Naive thymus-derived CD4-positive, alpha-beta T cell (primary cell): ENCODE measurements around the gene MEIOB. TPM values are rescaled to one million over a fixed set of nuclear protein-coding genes. Genes with fewer than 3 reads are reported as not detected.

Source experiments
- ATAC-seq: fragments of 150-1000 bp; cut with Tn5 transposase; 2 replicates; pipeline ENCODE4 v1.10.0; 2021; ENCODE audit warnings: mild to moderate bottlenecking, moderate library complexity
- CTCF ChIA-PET: fragments of 350-600 bp; sonication (Branson Sonifier 250); formaldehyde crosslinking; loops from one replicate; lab custom pipeline; 2021; ENCODE audit warnings: antibody characterized with exemption; lab: Charles Lee
- POLR2A ChIA-PET: fragments of 350-600 bp; sonication (Branson Sonifier 250); formaldehyde crosslinking; loops from one replicate; lab custom pipeline; 2021; ENCODE audit warnings: antibody characterized with exemption, inconsistent platforms; lab: Charles Lee
- DNase-seq, 9 donors: peaks; one replicate each; pipeline versions ENCODE4 v3.0.0 to v3.0.0-alpha.2; 2020 to 2022; ENCODE audit warnings: mixed read lengths in 1 of 9
- H3K27ac ChIP-seq: one replicate; pipeline ENCODE4 v1.7.0; 2013; ENCODE audit warnings: mild to moderate bottlenecking, low read depth, low read length, moderate library complexity
- H3K27me3 ChIP-seq, 2 donors: one replicate each; pipeline ENCODE4 v1.7.0; 2013; ENCODE audit warnings: low read length in 2 of 2, mild to moderate bottlenecking in 2 of 2, moderate library complexity in 2 of 2; ENCODE audit not compliant: control insufficient read depth in 2 of 2, insufficient read depth in 2 of 2
- H3K36me3 ChIP-seq, 3 experiments: 1 replicate in 2 of 3; 2 replicates in 1 of 3; pipeline ENCODE4 v1.7.0; 2013; ENCODE audit warnings: low read length in 3 of 3, mild to moderate bottlenecking in 3 of 3, moderate library complexity in 1 of 3; ENCODE audit not compliant: insufficient read depth in 3 of 3, control insufficient read depth in 2 of 3
- H3K4me1 ChIP-seq, 2 donors: one replicate each; pipeline ENCODE4 v1.7.0; 2013; ENCODE audit warnings: low read length in 2 of 2, mild to moderate bottlenecking in 2 of 2, moderate library complexity in 1 of 2; ENCODE audit not compliant: control insufficient read depth in 2 of 2, insufficient read depth in 2 of 2
- H3K4me3 ChIP-seq: 2 replicates; pipeline ENCODE4 v1.7.0; 2013; ENCODE audit warnings: mild to moderate bottlenecking, low read length
- H3K9me3 ChIP-seq, 3 experiments: 1 replicate in 2 of 3; 2 replicates in 1 of 3; pipeline ENCODE4 v1.7.0; 2013; ENCODE audit warnings: low read length in 3 of 3; ENCODE audit not compliant: control insufficient read depth in 2 of 3
- H3K27ac Mint-ChIP-seq, 9 donors: one replicate each; pipeline ENCODE4 v1.8.0; 2020 to 2022; ENCODE audit warnings: mixed read lengths in 9 of 9, mild to moderate bottlenecking in 8 of 9, moderate library complexity in 5 of 9, inconsistent platforms in 2 of 9
- H3K27me3 Mint-ChIP-seq, 5 donors: one replicate each; pipeline ENCODE4 v1.8.0; 2021 to 2022; ENCODE audit warnings: mixed read lengths in 5 of 5, mild to moderate bottlenecking in 1 of 5
- H3K36me3 Mint-ChIP-seq, 5 donors: one replicate each; pipeline ENCODE4 v1.8.0; 2020 to 2022; ENCODE audit warnings: mixed read lengths in 5 of 5, mild to moderate bottlenecking in 3 of 5, inconsistent platforms in 1 of 5
- H3K4me1 Mint-ChIP-seq, 7 donors: one replicate each; pipeline ENCODE4 v1.8.0; 2020 to 2022; ENCODE audit warnings: mixed read lengths in 7 of 7, mild to moderate bottlenecking in 3 of 7, inconsistent platforms in 1 of 7
- H3K4me3 Mint-ChIP-seq, 10 donors: one replicate each; pipeline ENCODE4 v1.8.0; 2020 to 2022; ENCODE audit warnings: mild to moderate bottlenecking in 10 of 10, mixed read lengths in 10 of 10, moderate library complexity in 6 of 10, inconsistent platforms in 2 of 10
- H3K9me3 Mint-ChIP-seq, 11 donors: one replicate each; pipeline ENCODE4 v1.8.0; 2020 to 2022; ENCODE audit warnings: mixed read lengths in 11 of 11, mild to moderate bottlenecking in 4 of 11, inconsistent platforms in 1 of 11, moderate library complexity in 1 of 11
- intact Hi-C, 2 donors: fragments of 100-400 bp; cut with micrococcal nuclease; formaldehyde crosslinking; loops; one replicate each; pipeline ENCODE4 v1.15.1; 2023
- polyA plus RNA-seq, 2 donors: library from polyadenylated mRNA; unstranded; fragments of 300-500 nt; fragmentation: Illumina TruSeq; gene quantifications; one replicate each; pipeline ENCODE4 v1.2.3, GENCODE V29; 2021
- total RNA-seq, 6 experiments: library from RNA in 5 of 6; stranded (reverse) in 5 of 6; gene quantifications; 1 replicate in 5 of 6; 2 replicates in 1 of 6; pipeline ENCODE4 v1.2.3 and lab custom pipeline; 2021 to 2026

Gene MEIOB
- total and polyA plus RNA-seq, 7 experiments from 2014 or later: not detected

DNA sequence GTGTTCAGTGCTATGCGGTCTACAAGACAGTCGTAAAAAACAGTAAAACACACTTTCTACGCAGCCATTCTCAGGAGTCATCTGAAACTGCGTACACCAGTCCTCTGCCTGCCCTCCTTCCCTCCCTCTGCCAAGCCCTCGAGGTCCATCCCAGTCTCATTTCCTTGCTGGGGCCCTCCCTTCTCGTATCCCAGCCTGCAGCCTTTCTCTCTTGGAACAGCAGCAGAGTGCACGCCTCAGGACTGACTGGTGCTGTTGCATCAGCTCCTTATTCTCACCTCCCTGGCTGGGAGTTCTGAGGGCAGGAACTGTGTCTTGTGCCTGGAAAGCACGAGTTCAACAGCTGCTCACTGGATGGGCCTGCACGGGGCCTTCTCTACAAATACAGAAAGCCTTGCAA lies 32.4 kb downstream of the MEIOB start:
- ATAC-seq: no peak
- no peak overlapping the region for H3K4me3 ChIP-seq
- H3K27me3 ChIP-seq: no peaks in the 10 kb centered on the region
- Mint-ChIP-seq H3K9me3 (no peaks in the 10 kb centered on the region), H3K36me3 (no peaks in the 10 kb centered on the region), H3K27ac (no peak overlapping the region), H3K4me1 (no peaks in the 10 kb centered on the region), H3K27me3 (no peaks in the 10 kb centered on the region), H3K4me3 (no peak overlapping the region)
- ChIA-PET POLR2A (no interaction called here), CTCF (no interaction called here)
- no peaks in the 10 kb centered on the region for H3K9me3 ChIP-seq
- H3K27ac ChIP-seq: no peak overlapping the region
- H3K36me3 ChIP-seq: no peaks in the 10 kb centered on the region
- H3K4me1 ChIP-seq: no peaks in the 10 kb centered on the region
- intact Hi-C loops: no loop called here
- DNase-seq: no peak

- H3K36me3 ChIP-seq: no peaks in the 10 kb centered on the region
- DNase-seq (no peak), ATAC-seq (no peak)
- peaks cover 2 to 19% (median 12%) of the 10 kb centered on the region in 7 donors for H3K4me1 Mint-ChIP-seq
- peaks cover 0 to 7% (median 0%) of the 10 kb centered on the region in 5 donors for H3K36me3 Mint-ChIP-seq
- no peak overlapping the region for H3K27ac ChIP-seq
- H3K27me3 Mint-ChIP-seq: no peaks in the 10 kb centered on the region
- intact Hi-C loops: no loop called here
- H3K27me3 ChIP-seq: no peaks in the 10 kb centered on the region
- no peaks in the 10 kb centered on the region for H3K9me3 ChIP-seq
- H3K4me3 ChIP-seq: no peak overlapping the region
- CTCF ChIA-PET: no interaction called here
- POLR2A ChIA-PET: no interaction called here
- no peak overlapping the region for H3K27ac Mint-ChIP-seq
- no peaks in the 10 kb centered on the region for H3K9me3 Mint-ChIP-seq
- H3K4me1 ChIP-seq: no peaks in the 10 kb centered on the region
- H3K4me3 Mint-ChIP-seq: no peak overlapping the region
Observed at GRCh38 chr16:1834096-1834495, 37.9 kb downstream of the MEIOB start.

DNA sequence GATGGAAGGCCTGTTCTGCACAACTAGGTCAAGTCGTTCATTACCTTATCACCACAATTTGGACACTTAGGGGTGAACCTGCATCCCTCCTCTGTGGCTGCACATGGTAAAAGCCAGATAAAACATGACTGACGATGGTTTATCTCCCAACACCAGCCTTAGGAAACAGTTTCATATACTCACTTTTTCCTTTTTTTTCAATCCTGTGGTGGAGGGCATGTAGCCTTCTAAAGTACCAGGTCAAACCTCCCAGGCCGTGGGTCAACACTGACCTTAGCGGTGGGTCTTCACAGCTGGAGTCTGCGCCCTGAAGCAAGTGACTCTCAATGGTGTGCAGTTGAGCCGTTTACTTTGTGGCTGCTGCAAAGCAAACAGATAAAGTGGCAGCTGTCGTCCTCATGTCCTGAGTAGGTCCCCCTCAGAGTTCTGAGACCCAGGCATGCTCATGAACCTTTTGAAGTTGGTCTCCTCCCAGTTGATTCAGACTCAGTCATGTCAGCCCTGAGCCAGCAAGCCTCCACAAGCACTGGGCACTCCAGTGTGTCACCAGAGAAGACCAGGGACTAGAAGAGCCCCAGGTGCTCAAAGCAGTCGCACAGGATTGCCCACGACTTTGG lies 39.0 kb downstream of the MEIOB start:
- intact Hi-C loops: no loop called here
- ATAC-seq (no peak), DNase-seq (no peak)
- Histone ChIP-seq H3K36me3 (no peaks in the 10 kb centered on the region), H3K27ac (no peak overlapping the region), H3K9me3 (no peaks in the 10 kb centered on the region), H3K4me1 (no peaks in the 10 kb centered on the region), H3K27me3 (no peaks in the 10 kb centered on the region), H3K4me3 (no peak overlapping the region)
- Mint-ChIP-seq H3K27me3 (no peaks in the 10 kb centered on the region), H3K9me3 (no peaks in the 10 kb centered on the region), H3K36me3 (peaks cover 0 to 7% (median 0%) of the 10 kb centered on the region in 5 donors), H3K27ac (peak overlapping the region in 2 of 9 donors; percentile 9 to 59), H3K4me3 (peak overlapping the region in 1 of 10 donors; percentile 29), H3K4me1 (peaks cover 5 to 29% (median 22%) of the 10 kb centered on the region in 7 donors)
- ChIA-PET POLR2A (interaction anchor here (0.7 kb wide), 1 partner anchor 8 kb away, joined by 3 read pairs; no protein-coding TSS in a partner anchor), CTCF (no interaction called here)

DNA sequence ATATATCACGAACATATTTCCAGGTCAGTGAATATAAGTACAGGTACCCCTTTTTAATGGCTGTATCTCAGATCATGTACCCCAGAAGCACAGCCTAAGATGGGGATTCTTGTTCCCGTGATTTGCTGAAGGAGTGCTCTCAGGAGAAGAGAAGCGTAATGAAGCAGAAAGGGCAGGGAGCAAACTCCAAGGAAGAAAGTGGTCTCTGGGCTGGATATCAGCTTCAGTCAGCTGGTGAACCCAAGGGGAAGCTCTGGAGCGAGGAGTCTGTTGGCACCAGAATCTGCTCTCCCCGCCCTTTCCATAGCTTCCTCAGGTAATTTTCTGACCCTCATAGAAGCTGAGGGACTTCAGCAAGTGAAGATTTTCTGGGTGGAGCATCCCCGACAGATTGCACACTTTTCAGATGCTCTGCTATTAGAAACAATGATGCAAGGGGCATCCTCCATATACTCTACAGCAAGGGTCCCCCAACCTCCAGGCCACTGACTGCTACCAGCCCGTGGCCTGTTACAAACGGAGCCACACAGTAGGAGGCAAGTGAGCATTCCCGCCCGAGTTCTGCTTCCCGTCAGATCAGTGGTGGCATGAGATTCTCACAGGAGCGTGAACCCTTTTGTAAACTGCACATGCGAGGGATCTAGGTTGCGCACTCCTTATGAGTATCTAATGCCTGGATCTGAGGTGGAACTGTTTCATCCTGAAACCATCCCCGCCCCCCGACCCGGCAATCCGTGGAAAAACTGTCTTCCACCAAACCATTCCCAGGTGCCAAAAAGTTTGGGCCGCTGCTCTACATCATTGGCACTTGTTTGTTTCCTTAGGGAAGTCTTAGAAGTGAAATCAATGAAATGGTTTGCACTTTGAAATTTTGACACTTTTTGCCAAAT lies 40.5 kb downstream of the MEIOB start:
- POLR2A ChIA-PET: no interaction called here
- no peaks in the 10 kb centered on the region for H3K27me3 Mint-ChIP-seq
- DNase-seq (no peak), ATAC-seq (no peak)
- H3K27ac Mint-ChIP-seq: no peak overlapping the region
- Histone ChIP-seq H3K4me3 (no peak overlapping the region), H3K4me1 (peaks cover 7 to 8% of the 10 kb centered on the region in 2 donors), H3K27ac (no peak overlapping the region), H3K27me3 (no peaks in the 10 kb centered on the region), H3K36me3 (peaks cover 0 to 4% (median 0%) of the 10 kb centered on the region in 3 experiments), H3K9me3 (no peaks in the 10 kb centered on the region)
- no peak overlapping the region for H3K4me3 Mint-ChIP-seq
- H3K9me3 Mint-ChIP-seq: peaks cover 0 to 2% (median 0%) of the 10 kb centered on the region in 11 donors
- CTCF ChIA-PET: no interaction called here
- H3K36me3 Mint-ChIP-seq: peaks cover 0 to 7% (median 0%) of the 10 kb centered on the region in 5 donors
- peaks cover 11 to 37% (median 31%) of the 10 kb centered on the region in 7 donors for H3K4me1 Mint-ChIP-seq
- intact Hi-C loops: no loop called here

GRCh38 chr16:1830213-1830612 lies 41.8 kb downstream of the MEIOB start:
- H3K4me3 ChIP-seq: no peak overlapping the region
- intact Hi-C loops: no loop called here
- H3K27ac Mint-ChIP-seq: no peak overlapping the region
- peaks cover 13 to 45% (median 31%) of the 10 kb centered on the region in 7 donors for H3K4me1 Mint-ChIP-seq
- POLR2A ChIA-PET: no interaction called here
- no peak for ATAC-seq
- H3K36me3 Mint-ChIP-seq: peaks cover 0 to 7% (median 0%) of the 10 kb centered on the region in 5 donors
- CTCF ChIA-PET: interaction anchor here (0.6 kb wide), 1 partner anchor 133 kb away, joined by 3 read pairs; no protein-coding TSS in a partner anchor
- peaks cover 11 to 14% of the 10 kb centered on the region in 2 donors for H3K4me1 ChIP-seq
- no peak overlapping the region for H3K27ac ChIP-seq
- peaks cover 0 to 2% (median 0%) of the 10 kb centered on the region in 11 donors for H3K9me3 Mint-ChIP-seq
- no peak for DNase-seq
- H3K27me3 Mint-ChIP-seq: no peaks in the 10 kb centered on the region
- peaks cover 0 to 4% (median 0%) of the 10 kb centered on the region in 3 experiments for H3K36me3 ChIP-seq
- no peak overlapping the region for H3K4me3 Mint-ChIP-seq
- H3K27me3 ChIP-seq: no peaks in the 10 kb centered on the region
- no peaks in the 10 kb centered on the region for H3K9me3 ChIP-seq

DNA sequence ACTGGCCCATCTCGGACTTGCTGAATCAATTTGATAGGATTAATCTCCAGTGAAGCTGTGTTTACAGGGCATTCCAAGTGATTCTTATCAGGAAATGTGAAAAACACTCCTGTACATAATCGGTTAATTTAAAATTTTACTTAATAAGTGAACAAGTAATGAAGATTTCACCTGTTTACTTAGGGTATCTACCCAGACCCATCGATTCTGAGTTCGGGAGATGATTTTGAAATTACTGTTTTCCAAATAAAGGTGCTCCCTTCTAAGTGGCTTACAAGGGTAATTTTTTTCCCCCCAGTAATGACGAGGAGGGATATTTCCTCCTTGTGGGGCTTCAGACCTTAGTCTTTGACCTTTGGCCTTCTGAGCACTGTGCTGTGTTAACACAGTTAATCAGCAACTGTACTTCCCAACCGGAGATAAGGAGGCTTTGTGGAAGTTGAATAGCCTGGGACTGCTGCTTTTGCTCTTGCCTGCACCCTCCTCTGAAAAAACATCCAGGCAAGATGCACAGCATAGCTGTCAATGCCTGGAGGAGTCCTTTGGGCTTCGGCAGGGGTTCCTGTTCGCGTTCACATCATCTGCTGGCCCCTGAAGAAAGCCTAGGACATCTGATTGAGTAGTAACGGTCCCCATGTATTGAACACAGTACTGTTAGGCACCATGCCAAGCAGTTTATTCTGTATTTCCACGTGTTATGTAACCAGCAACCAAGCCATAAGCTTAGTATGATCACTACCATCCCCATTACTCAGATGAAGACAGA lies 43.1 kb downstream of the MEIOB start:
- H3K27me3 Mint-ChIP-seq: no peaks in the 10 kb centered on the region
- Histone ChIP-seq H3K27me3 (no peaks in the 10 kb centered on the region), H3K4me3 (no peak overlapping the region), H3K9me3 (no peaks in the 10 kb centered on the region), H3K27ac (no peak overlapping the region), H3K4me1 (peaks cover 19 to 24% of the 10 kb centered on the region in 2 donors), H3K36me3 (peaks cover 0 to 10% (median 0%) of the 10 kb centered on the region in 3 experiments)
- H3K4me1 Mint-ChIP-seq: peaks cover 21 to 59% (median 41%) of the 10 kb centered on the region in 7 donors
- peak overlapping the region; percentile 17 to 92 (median 56) for H3K4me3 Mint-ChIP-seq
- ATAC-seq (no peak), DNase-seq (no peak)
- intact Hi-C loops: loop anchor here in 1 of 2 donors (5.0 kb wide), 1 partner anchor 122 kb away; the partner anchor contains the start of gene MAPK8IP3
- peaks cover 0 to 2% (median 0%) of the 10 kb centered on the region in 11 donors for H3K9me3 Mint-ChIP-seq
- H3K27ac Mint-ChIP-seq: peak overlapping the region in 5 of 9 donors; percentile 2 to 59 (median 30)
- CTCF ChIA-PET: no interaction called here
- POLR2A ChIA-PET: interaction anchor here (2.9 kb wide), 1 partner anchor 57 kb away, joined by 11 read pairs; the partner anchor contains the start of genes EME2, MRPS34 and NME3
- peaks cover 0 to 7% (median 0%) of the 10 kb centered on the region in 5 donors for H3K36me3 Mint-ChIP-seq
